Stimulated activated CD8-positive, alpha-beta memory T cell treated with anti-CD3 and anti-CD28 coated beads, Interleukin-7, amount 100 ng/mL, for 48 hours (primary cell): ENCODE data around the gene MMS19.

ENCODE experiments used
- DNase-seq, 2 donors: peaks; one replicate each; pipeline ENCODE4 v3.0.0-alpha.2; 2020; ENCODE audit warnings: low read depth in 1 of 2; ENCODE audit errors: extremely low read depth in 1 of 2

The MMS19 gene

DNA sequence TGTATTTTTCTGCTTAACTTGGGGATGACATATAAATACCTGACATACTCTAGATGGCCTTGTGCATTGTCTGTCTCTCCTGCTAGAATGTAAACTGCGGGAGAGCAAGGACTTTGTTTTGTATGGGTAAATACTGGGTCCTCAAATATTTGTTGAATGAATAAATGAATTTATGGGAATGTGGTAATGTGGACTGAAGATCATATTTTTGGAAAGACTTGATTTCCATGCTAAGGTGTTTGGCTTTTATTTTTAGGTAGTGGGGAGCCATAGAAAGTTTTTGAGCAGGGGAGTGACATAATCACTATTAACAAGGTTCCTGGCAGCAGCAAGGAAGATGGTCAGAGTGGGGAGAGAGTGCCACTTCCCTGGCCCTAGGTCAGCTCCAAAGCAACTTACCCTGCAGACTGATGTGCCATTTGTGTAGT, 27.5 kb upstream of the MMS19 start:
- DNase-seq, result no peak

DNA sequence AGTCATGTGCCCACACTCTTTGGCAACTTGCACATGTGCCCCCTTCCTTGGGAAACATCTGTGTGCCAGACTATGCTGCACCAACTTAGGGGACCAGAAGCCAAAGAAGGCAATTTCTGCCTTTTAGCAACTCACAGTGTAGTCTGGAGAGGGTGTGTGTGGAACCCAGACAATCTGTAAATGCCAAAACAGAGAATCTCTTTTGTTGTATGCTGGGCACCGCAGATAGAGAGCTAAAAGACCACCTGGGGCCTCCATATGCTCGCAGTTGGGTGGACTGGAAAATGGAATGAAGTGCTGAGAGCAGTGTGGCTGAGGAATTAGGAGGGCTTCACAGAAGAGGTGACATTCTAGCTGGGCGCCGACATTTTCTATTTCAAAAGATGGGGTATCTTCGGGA, 26.9 kb upstream of the MMS19 start:
- DNase-seq, result no peak

DNA sequence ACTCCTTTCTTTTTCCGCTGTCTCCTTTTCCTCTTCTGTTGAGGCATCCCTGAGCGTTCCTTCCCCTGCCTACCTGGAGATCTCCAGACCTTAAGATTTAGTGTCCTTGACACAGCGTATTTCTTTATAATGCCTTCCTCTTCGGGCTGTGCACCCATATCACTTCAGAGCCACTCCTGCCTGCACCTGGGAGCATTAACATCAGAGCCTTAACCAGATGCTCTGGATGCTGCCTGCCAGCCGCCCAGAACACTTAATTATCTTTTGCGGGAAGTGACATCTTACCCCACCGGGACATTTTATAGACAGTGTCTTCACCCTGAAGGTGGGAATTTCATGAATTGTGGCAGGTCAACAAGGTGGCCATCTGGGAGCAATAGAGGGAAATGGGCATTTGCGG, 24.7 kb upstream of the MMS19 start:
- no peak for DNase-seq

DNA sequence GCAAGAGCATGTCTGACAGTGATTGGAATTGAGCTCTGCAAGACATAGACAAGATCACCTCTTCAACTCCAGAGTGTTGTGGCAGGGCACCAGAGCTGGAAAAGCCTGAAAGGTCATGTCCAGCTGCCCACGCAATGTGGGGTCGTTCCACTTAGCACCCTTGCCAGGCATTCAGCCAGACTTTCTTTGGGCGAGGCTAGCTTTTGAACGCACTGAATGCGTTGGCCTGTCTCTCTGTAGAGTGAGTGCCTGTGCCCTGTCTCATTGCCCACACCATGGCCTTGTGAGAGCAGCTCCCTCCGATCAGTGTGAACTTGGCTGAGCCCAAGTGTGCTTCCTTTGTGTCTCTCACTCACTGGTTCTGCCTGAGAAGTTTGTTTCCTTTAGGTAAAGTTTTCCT, 23.8 kb upstream of the MMS19 start:
- DNase-seq, result no peak

DNA sequence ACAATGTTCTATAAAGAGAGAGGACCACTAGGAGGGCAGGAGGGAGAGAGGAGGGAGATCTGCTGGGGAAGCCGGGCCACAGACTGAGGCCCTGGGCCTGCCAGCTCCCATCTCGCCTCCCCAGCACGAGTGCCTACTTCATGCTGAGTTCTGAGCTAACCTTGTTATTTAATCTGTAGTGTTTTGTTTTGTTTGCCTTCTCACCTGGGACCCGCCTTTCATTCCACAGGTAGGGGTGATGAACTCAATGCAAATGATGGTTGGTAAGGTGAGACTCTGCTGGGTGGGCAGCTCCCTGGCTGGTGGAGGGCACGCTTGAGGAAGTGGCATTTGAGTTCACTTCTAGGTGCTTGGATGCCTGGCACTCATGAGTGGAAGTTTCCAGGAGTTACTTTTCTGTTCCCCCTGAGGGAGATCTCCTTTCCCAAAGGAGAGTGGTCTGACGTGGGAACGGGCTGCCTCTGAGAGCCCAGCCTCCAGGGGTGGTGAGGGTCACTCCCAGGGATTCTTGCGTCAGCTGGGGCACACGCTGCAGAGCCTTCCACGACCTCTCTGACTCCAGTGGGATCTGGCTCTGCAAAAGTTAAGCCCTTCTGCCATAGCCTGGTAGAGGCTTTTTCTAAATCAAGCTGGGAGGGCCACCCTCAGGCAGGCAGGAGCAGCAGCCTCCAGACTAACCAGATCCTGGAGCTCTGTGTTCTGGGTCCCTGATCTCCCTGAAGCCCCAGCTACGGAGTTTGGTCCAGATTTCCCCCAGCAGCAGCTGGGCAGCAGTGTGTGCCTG, 22.9 kb upstream of the MMS19 start:
- no peak for DNase-seq

DNA sequence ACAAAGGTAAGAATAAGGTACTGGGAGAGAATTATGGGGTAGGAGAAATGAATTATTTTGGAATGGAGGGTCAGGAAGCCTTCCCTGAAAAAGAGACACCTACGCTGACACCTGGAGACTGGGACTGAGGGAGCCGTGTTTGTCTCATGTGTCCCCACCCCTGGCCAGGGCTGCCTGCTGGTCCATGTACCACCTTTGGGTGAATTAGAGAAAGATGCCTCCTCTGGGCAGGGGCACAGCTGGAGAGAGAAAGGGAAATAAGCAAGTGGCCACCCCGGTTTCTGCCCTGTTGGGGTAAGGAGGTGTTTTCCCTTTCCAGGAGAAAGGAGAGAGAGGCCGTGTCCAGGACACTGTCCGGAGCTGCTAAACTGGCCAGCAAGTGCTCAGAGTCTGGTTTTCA, 22.3 kb upstream of the MMS19 start:
- DNase-seq, result no peak

DNA sequence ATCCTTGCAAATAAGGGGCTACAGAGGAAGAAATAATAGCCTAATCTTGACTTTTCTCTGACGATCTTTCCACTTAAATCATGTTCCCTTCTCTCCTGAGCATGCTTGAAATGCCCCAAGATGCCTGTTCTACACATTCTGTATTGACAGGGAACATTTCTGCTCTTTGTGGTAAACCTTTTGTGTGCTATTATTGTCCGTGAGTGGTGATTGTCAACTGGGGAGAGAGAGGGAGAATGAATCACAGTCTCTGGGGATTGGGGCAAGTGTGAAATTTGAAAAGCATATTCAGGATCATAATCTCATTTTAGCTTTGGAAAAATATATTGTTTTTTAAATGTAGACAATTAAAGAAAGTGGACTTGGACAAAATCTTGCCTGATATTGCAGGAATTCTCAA, 21.1 kb upstream of the MMS19 start:
- no peak for DNase-seq

DNA sequence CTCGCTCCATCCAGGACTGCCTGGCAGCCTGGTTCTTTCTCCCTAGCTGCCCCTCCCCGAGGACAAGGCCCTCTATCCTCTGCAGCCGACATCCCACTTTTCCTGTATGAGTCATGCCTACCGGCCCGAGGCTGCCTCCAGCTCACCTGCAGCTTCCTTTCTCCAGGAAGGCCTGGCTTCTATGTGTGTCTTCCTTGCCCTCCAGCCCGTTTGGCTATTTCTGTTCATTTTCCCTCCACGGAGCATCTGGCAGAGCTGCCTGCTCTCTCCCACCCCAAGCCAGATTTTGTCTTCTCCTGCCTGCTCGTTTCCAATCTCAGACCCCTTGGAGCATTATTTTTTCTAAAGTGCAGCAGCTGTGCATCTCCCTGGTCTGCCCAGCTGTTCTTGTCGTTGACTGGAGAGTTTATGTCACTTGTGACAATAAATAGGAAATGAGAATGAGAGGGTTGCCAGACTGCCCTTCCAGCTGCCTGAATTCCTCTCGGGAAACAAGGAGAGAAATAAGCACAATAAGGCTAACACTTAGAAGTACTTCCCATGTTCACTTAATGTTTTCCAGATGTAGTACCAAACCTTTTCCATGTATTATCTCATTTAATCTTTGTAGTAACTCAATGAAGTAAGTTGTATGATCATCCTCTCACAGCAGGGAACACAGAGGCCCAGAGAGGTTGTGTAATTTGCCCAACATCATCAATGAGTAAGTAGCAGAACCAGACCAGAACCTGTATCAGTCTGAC, 20.2 kb upstream of the MMS19 start:
- DNase-seq, result no peak

DNA sequence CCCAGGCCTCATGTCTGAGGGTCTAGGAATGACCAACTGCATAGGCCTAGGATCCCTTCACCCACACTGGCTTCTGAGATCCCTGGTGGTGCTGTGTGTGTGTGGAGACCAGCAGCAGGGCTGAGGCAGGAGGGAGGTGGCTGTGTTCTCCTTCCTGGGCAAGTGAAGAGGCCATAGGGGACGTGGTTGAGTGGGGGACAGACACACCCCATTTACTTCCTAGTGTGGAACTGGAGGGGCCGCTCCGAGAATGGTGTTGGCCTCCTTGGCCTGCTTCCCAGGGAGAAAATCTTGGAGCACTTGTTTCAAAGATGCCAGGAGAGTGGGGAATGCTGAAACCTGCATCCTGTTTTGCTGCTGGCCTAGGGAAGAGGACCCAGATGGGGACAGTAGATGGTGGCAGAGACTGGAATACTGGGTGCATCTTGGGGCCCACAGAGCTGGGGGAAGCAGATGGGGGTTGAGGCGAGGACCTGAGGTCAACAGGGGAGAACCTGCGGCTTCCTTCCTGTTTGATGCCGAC, 19.6 kb upstream of the MMS19 start:
- DNase-seq, result no peak

DNA sequence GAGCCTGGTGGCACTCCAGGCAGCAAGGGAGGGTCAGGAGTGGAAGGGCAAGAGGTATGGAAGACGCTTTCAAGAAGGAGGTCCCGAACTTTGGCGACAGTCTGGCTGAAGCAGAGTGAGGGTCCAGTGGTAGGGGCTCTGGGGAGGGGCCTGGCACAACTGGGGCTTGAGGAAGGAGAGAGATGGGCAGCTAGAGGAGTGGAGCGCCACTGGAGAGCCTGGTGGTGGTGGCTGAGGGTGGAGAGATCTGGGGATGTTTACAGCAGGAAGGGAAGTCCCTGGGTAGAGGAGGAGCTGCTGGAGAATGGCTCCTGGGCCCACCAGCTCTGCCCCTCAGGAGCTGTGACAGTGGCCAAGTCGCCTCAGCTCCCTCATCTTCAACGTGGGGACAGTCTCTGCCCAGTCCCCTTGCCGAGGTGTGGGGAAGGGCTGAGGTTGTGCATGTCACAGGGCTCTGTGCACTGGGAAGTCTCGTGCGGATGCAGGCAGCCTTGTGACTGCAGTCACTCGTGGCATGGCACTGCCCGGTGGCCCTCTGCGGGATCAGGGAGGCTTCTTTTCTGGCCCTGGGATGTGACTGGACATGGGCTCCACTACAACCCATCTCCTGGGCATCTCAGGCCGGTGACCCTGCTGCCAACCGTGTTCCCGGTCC, 19.0 kb upstream of the MMS19 start:
- no peak for DNase-seq

DNA sequence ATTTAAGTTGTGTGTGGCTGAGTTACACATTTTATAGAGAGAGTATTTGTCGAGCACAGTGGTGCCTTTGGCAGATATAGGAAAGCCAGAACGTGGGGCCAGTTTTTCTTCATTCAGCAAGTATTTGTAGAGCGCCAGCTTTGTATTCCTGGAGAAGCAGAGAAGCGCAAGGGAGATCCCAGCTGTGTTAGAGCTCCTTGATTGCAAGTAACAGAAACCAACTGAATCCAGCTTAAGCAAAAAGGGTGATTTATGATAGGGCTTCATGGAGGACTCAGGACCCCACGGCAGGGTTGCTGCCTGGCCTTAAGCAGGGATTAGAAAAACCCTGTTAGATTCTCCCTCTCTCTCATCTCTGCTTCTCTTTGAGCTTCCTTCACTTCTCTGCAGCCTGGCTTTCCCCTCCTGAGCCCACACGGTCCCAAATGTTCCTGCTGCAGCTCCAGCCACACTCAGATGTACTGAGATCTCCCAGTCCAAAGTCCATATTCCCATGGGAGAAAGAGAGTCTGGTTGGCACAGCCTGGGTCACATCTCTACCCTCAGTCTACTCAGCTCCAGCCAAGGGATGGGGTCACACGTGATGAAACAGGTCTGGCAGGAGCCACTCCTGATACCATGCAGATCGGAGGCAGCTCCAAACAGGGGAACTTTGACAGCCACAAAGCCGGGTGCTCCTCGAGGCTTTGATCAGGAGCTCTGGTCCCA, 17.2 kb upstream of the MMS19 start:
- no peak for DNase-seq

DNA sequence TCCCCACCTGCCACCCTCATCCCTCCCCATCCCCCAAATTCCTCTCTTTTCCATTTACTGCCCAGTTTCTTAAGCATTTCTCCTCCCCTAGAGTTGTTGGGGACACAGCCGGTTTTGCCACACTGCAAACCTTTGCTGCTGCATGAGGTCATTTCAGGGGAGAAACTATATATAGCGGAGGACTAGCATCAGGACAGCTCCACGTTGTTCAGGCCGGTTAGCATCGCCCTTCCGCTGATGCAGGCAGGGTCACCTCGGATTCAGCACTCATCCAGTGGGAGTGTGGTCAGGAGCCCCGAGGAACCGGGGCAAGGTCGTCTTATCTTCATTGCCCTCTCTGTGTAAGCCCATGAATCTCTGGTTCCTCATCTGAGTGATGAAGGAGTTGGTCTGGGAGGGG, 16.1 kb upstream of the MMS19 start:
- no peak for DNase-seq

DNA sequence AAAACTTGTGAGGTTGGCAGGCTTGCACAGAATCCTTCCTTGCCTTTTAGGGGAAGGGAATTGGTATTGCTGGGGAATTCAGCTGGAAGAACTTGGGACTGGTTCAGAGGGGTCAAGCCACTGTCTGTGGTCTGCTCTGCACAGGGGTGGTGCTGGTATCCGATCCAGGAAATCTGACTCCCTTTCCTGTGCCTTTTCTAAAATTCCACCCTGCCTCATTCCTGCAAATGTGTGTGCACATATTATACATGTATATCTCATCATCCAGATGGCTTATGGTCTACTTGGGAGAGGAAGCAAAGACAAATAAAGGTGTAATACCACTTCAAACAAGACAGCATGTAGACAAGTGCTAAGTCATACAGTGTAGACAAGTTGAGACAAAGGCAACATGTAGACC, 14.8 kb upstream of the MMS19 start:
- DNase-seq, result no peak

DNA sequence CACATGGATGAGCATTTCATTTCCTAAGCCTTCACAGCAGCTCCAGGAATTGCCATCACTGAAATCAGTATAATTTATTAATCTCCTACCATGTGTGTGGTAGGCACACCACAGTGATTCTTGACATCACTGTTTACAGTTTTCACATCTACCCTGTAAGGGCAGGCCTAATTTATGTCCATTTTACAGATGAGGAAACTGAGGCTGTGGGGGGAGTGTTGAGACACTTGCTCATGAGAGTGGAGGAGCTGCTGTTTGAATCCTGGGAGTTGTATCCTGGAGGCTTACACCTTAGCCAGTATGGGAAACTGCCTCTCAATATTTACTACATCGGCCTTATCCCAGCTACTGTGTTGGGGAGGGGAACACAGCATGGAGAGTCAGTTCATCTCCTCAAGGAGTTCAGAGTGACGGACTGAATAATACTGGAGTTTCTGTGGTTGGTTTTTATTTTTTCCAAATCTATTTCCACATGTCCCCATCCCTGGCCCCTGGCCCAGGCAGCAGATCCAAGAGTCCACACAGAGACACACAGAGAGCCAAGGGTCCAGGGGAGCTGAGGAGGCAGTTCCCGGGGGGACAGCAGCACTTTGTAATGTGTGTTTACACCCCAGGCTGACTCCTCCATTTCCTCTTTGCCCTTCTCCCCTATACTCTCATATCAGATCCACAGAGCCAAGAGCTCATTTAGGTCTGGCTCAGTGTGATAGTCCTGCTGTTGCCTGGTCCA, 13.7 kb upstream of the MMS19 start:
- no peak for DNase-seq

DNA sequence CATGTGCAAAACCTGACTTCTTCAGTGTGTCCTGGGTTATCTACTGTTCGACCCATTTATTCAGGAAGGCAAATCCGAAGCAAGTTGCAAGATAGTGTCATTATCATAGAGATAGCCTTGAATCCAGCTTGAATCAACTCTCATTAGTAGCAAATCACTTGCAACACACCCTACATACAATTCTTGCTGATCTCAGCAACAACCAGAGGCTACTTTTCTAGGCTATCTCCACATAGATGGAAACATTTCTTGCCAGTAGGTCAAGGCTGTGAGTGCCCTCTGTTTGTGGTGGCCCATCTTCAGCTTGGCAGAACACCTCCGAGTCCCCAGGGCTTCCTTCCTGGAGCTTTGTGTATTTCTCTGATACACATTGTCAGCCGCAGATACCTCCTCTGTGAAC, 12.5 kb upstream of the MMS19 start:
- DNase-seq, result no peak

DNA sequence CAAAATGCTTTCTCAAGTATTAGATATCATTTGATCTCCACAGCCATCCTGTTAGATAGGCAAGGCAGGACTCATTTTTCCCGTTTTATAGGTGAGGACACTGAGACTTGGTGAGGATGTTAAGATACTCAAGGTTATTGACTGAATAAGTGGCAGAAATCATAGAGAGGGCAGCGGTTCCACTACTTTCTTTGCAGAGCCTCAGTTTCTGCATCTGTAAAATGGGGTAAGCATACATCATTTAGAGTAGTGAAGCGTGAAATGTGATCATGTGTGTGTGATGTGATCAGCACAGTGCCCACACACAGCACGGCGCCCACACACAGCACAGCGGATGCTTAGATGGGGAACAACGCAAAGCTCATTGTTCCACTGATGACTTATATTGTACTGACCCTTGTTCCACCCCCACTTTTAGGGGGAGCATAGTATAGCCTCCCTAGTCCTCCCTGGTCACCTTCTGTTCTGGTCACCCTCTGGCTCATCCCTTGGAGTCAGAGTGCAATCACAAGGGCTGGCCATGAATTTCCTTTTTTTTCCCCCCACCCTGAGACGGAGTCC, 11.0 kb upstream of the MMS19 start:
- no peak for DNase-seq

DNA sequence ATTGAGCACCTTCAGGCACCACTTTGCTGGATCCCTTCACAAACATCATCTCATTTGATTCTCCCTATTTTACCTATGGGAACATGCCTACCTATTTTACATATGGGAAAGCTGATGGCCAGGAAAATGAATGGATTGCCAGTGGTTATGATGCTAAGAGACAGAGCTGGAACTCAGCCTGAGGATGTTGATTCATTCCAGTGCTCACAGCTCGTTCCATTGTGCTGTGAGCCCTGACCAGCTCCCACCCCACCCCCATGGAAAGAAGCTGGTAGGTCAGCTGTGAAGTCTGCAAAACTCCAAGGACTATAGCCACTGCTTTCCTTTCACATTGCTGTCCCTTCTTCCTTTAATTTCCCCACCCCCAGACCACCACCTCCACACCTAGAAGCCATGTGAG, 10.1 kb upstream of the MMS19 start:
- no peak for DNase-seq

DNA sequence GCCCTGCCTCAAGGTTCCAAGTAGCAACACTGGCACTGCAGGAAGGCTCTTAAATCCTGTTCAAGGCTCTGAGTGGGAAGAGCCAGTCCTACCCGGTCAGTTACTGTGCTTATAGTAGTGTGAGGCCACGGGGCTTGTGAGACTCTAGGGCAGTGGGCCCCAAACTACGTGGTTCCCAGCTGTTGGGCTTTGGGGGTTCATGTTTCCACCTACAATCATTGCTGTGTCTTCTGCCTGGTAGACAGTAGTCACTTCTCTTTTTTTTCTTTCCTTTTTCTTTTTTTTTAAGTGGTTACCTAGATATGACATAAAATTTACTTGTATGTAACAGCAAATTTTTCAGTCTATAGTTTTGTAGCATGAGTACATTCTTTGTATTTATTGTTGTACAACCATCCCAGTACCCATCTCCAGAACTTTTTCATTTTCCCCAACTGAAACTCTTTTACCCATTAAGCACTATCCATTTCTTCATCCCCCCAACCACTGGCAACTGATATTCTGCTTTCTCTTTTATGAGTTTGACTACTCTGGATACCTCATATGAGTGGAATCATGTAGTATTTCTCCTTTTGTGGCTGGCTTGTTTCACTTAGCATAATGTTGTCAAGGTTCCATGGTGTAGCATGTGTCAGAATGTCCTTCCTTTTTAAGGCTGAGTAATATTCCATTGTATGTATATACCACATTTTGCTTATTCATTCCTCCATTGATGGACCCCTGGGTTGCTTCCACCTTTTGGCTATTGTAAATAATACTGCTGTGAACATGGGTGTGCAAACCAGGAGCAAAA, 8.2 kb upstream of the MMS19 start:
- DNase-seq, result no peak

DNA sequence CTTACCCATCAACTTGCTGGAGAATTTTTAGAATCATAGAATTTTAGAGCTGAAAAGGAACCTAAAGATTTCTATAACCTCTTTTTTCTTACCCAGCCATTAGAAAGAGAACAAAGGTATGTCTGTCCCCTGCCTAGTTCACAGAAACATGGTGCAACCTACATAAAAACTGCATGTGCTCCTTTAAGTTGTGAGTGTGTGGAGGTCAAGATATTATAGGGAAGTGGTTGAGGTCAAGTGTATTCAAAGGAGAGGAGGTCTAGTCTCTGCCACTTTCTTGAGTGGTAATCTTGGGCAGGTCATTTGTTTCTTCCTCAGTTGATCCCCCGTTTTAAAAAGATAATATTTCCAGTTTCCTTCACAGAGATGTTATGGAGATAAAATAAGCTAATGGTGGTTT, 6.9 kb upstream of the MMS19 start:
- no peak for DNase-seq
